HL-60 (cell line): ENCODE measurements around the gene NMBR.
A peak's percentile ranks its signal among the peaks of the same experiment; 100 is the strongest.

Experiments used
- DNase-seq, 2 experiments: peaks; one replicate each; pipeline ENCODE4 v3.0.0-alpha.2; 2010 to 2020; ENCODE audit warnings: low read depth in 1 of 2, low spot score in 1 of 2
- H3K27ac ChIP-seq: fragments of 250-450 bp; sonication (Bioruptor Pico); replicated peaks from 2 replicates; pipeline ENCODE4 v1.5.1; 2020; ENCODE audit warnings: mild to moderate bottlenecking, moderate library complexity
- H3K27me3 ChIP-seq: fragments of 250-450 bp; sonication (Bioruptor Pico); 2 replicates; pipeline ENCODE4 v1.5.1; 2021; ENCODE audit warnings: mild to moderate bottlenecking, moderate library complexity; ENCODE audit not compliant: insufficient read depth, poor library complexity, severe bottlenecking
- H3K4me3 ChIP-seq: replicated peaks from 2 replicates; pipeline ENCODE4 v1.5.1; 2011; ENCODE audit warnings: mild to moderate bottlenecking, control low read depth, low read length; ENCODE audit not compliant: insufficient read depth
- CTCF ChIP-seq: IDR thresholded peaks from one replicate; pipeline ENCODE4 v1.5.1; 2011; ENCODE audit warnings: low read length, control low read depth, inconsistent platforms; ENCODE audit not compliant: insufficient read depth
- GABPA ChIP-seq: IDR thresholded peaks from 2 replicates; pipeline ENCODE4 v1.6.1; 2012; ENCODE audit warnings: low read depth
- POLR2AphosphoS5 ChIP-seq: IDR thresholded peaks from 2 replicates; pipeline ENCODE4 v1.6.1; 2012; ENCODE audit warnings: low read depth
- REST ChIP-seq: IDR thresholded peaks from 2 replicates; pipeline ENCODE4 v1.6.1; 2012; ENCODE audit warnings: low read depth; ENCODE audit not compliant: insufficient replicate concordance
- SPI1 ChIP-seq: IDR thresholded peaks from 2 replicates; pipeline ENCODE4 v1.6.1; 2012; ENCODE audit warnings: low read depth, mild to moderate bottlenecking, borderline replicate concordance

Gene NMBR

GRCh38 chr6:142185641-142186040 lies 38.7 kb upstream of the NMBR start:
- H3K27ac ChIP-seq: peak overlapping the region; percentile 42
- TF ChIP-seq POLR2AphosphoS5 (no peak), GABPA (no peak), SPI1 (no peak)
- H3K27me3 ChIP-seq: no peaks in the 10 kb centered on the region
- H3K4me3 ChIP-seq: no peak overlapping the region
- DNase-seq: no peak

GRCh38 chr6:142184307-142184706 lies 37.4 kb upstream of the NMBR start:
- peak overlapping the region; percentile 5 for H3K27ac ChIP-seq
- DNase-seq: no peak
- TF ChIP-seq SPI1 (no peak), CTCF (no peak), GABPA (no peak), POLR2AphosphoS5 (no peak), REST (no peak)
- no peaks in the 10 kb centered on the region for H3K27me3 ChIP-seq
- no peak overlapping the region for H3K4me3 ChIP-seq

GRCh38 chr6:142183351-142183750 lies 36.4 kb upstream of the NMBR start:
- Histone ChIP-seq H3K27ac (no peak overlapping the region), H3K4me3 (no peak overlapping the region), H3K27me3 (no peaks in the 10 kb centered on the region)
- no peak for DNase-seq
- TF ChIP-seq CTCF: no peak
- no peak for TF ChIP-seq POLR2AphosphoS5
- no peak for TF ChIP-seq GABPA
- no peak for TF ChIP-seq REST
- no peak for TF ChIP-seq SPI1

GRCh38 chr6:142182004-142182403 lies 35.1 kb upstream of the NMBR start:
- TF ChIP-seq POLR2AphosphoS5 (no peak), GABPA (no peak), SPI1 (no peak), CTCF (no peak), REST (no peak)
- H3K27me3 ChIP-seq: no peaks in the 10 kb centered on the region
- no peak for DNase-seq
- no peak overlapping the region for H3K27ac ChIP-seq
- H3K4me3 ChIP-seq: no peak overlapping the region
